GM06990 (cell line): ENCODE data around the gene AKT1.

Experiments used
- DNase-seq: peaks from one replicate; pipeline ENCODE4 v3.0.0-alpha.2; 2011; ENCODE audit not compliant: insufficient read length; ENCODE audit errors: extremely low read depth
- H3K27me3 ChIP-seq: replicated peaks from 2 replicates; pipeline ENCODE4 v1.6.0; 2011; ENCODE audit warnings: low read length; ENCODE audit not compliant: control insufficient read depth, insufficient read depth
- H3K36me3 ChIP-seq: 2 replicates; pipeline ENCODE4 v1.5.1; 2011; ENCODE audit warnings: low read length; ENCODE audit not compliant: control insufficient read depth, insufficient read depth
- H3K4me3 ChIP-seq: replicated peaks from 2 replicates; pipeline ENCODE4 v1.5.1; 2011; ENCODE audit warnings: low read depth, mild to moderate bottlenecking, control low read depth, low read length
- CTCF ChIP-seq: IDR thresholded peaks from 2 replicates; pipeline ENCODE4 v1.5.1; 2011; ENCODE audit warnings: low read length, control low read depth, mild to moderate bottlenecking, inconsistent platforms; ENCODE audit not compliant: insufficient read depth, poor library complexity, severe bottlenecking

The AKT1 gene

GRCh38 chr14:104739546-104740516 lies 55.7 kb downstream of the AKT1 start:
- no peak for TF ChIP-seq CTCF
- H3K4me3 ChIP-seq, result no peak overlapping the region
- peaks cover 1% of the 10 kb centered on the region; the same call in 1 of the 2 replicates for H3K27me3 ChIP-seq
- H3K36me3 ChIP-seq, result no peaks in the 10 kb centered on the region
- no peak for DNase-seq

GRCh38 chr14:104739026-104739425 lies 56.5 kb downstream of the AKT1 start:
- no peak for TF ChIP-seq CTCF
- Histone ChIP-seq H3K4me3 (no peak overlapping the region), H3K36me3 (no peaks in the 10 kb centered on the region), H3K27me3 (peaks cover 1% of the 10 kb centered on the region; the same call in 1 of the 2 replicates)
- no peak for DNase-seq

GRCh38 chr14:104738375-104739019 lies 57.1 kb downstream of the AKT1 start:
- no peak for DNase-seq
- no peak for TF ChIP-seq CTCF
- no peak overlapping the region for H3K4me3 ChIP-seq
- no peaks in the 10 kb centered on the region for H3K36me3 ChIP-seq
- H3K27me3 ChIP-seq, result peaks cover 1% of the 10 kb centered on the region; the same call in 1 of the 2 replicates

- Histone ChIP-seq H3K27me3 (peaks cover 1% of the 10 kb centered on the region; the same call in 1 of the 2 replicates), H3K4me3 (no peak overlapping the region), H3K36me3 (no peaks in the 10 kb centered on the region)
- no peak for DNase-seq
- TF ChIP-seq CTCF, result no peak
These were observed 59.5 kb downstream of the AKT1 start for GRCh38 chr14:104735830-104736642.

- no peak for TF ChIP-seq CTCF
- DNase-seq, result no peak
- Histone ChIP-seq H3K36me3 (no peaks in the 10 kb centered on the region), H3K27me3 (peaks cover 1% of the 10 kb centered on the region; the same call in 1 of the 2 replicates), H3K4me3 (no peak overlapping the region)
These were observed 60.4 kb downstream of the AKT1 start for GRCh38 chr14:104734991-104735779.
